ENCODE data around the gene FYB2. TPM values are rescaled to one million over a fixed set of nuclear protein-coding genes. Genes with fewer than 3 reads are reported as not detected.

Gene FYB2
- total RNA-seq, 1 experiment from 2014 or later: not detected

- CTCF ChIA-PET: no interaction called here
- POLR2A ChIA-PET (ENCODE audit: unreplicated experiment): no interaction called here
Measured at GRCh38 chr1:56844545-56845136, 25.4 kb upstream of the FYB2 start.

GRCh38 chr1:56843544-56843943 is 24.3 kb upstream of the FYB2 start:
- CTCF ChIA-PET: no interaction called here
- Histone ChIP-seq H3K9me3 (ENCODE audit: low read length) (no peaks in the 10 kb centered on the region), H2AFZ (ENCODE audit: low read length) (no peak overlapping the region), H4K20me1 (ENCODE audit: low read length) (no peaks in the 10 kb centered on the region), H3F3A (ENCODE audit: low read length, unreplicated experiment) (no peaks in the 10 kb centered on the region), H3K4me2 (ENCODE audit: low read length) (no peak overlapping the region), H3K4me1 (ENCODE audit: insufficient read depth, low read length) (no peaks in the 10 kb centered on the region), H3K27me3 (ENCODE audit: low read length) (peaks cover 73% of the 10 kb centered on the region), H3K9ac (ENCODE audit: low read length) (no peak overlapping the region), H3K9me2 (replicated peaks; ENCODE audit: low read length) (no peaks in the 10 kb centered on the region), H3K79me2 (ENCODE audit: low read length) (no peaks in the 10 kb centered on the region), H3K36me3 (ENCODE audit: low read depth, low read length) (no peaks in the 10 kb centered on the region), H3K4me3 (ENCODE audit: low read length) (no peak overlapping the region), H3K27ac (ENCODE audit: low read length) (no peak overlapping the region)
- POLR2A ChIA-PET (ENCODE audit: unreplicated experiment): no interaction called here
- TF ChIP-seq CTCF (conservative IDR thresholded peaks at IDR 0.05; ENCODE audit: low read depth, low read length): no peak
- TF ChIP-seq EZH2 (IDR thresholded peaks at IDR 0.05; ENCODE audit: low read length, unreplicated experiment): no peak
- no peak for TF ChIP-seq EZH2phosphoT487 (IDR thresholded peaks at IDR 0.05; ENCODE audit: borderline replicate concordance, low read length)
- no TSS peak for BruUV-seq (replicated peaks)
- intact Hi-C loops (cut with micrococcal nuclease): no loop called here
- ATAC-seq: no peak
- no peak for DNase-seq

More at GRCh38 chr1:56844545-56845136, 25.4 kb upstream of the FYB2 start:
- no peak for ATAC-seq
- Histone ChIP-seq H3K36me3 (ENCODE audit: low read depth, low read length) (no peaks in the 10 kb centered on the region), H3K9ac (ENCODE audit: low read length) (no peak overlapping the region), H3K27ac (ENCODE audit: low read length) (no peak overlapping the region), H4K20me1 (ENCODE audit: low read length) (no peaks in the 10 kb centered on the region), H3K79me2 (ENCODE audit: low read length) (no peaks in the 10 kb centered on the region), H3K4me3 (ENCODE audit: low read length) (no peak overlapping the region), H3K9me3 (ENCODE audit: low read length) (no peaks in the 10 kb centered on the region), H3K4me2 (ENCODE audit: low read length) (no peak overlapping the region), H3F3A (ENCODE audit: low read length, unreplicated experiment) (no peaks in the 10 kb centered on the region), H3K4me1 (ENCODE audit: insufficient read depth, low read length) (no peaks in the 10 kb centered on the region), H3K9me2 (replicated peaks; ENCODE audit: low read length) (no peaks in the 10 kb centered on the region), H3K27me3 (ENCODE audit: low read length) (peaks cover 75% of the 10 kb centered on the region), H2AFZ (ENCODE audit: low read length) (no peak overlapping the region)
- intact Hi-C loops (cut with micrococcal nuclease): no loop called here
- DNase-seq: no peak
- BruUV-seq (replicated peaks): no TSS peak
- TF ChIP-seq EZH2 (IDR thresholded peaks at IDR 0.05; ENCODE audit: low read length, unreplicated experiment) (no peak), CTCF (conservative IDR thresholded peaks at IDR 0.05; ENCODE audit: low read depth, low read length) (no peak), EZH2phosphoT487 (IDR thresholded peaks at IDR 0.05; ENCODE audit: borderline replicate concordance, low read length) (no peak)

- Histone ChIP-seq H3F3A (ENCODE audit: low read length, unreplicated experiment) (no peaks in the 10 kb centered on the region), H2AFZ (ENCODE audit: low read length) (no peak overlapping the region), H3K27ac (ENCODE audit: low read length) (no peak overlapping the region), H3K9me2 (replicated peaks; ENCODE audit: low read length) (no peaks in the 10 kb centered on the region), H3K36me3 (ENCODE audit: low read depth, low read length) (no peaks in the 10 kb centered on the region), H3K27me3 (ENCODE audit: low read length) (peaks cover 71% of the 10 kb centered on the region), H3K9ac (ENCODE audit: low read length) (no peak overlapping the region), H3K79me2 (ENCODE audit: low read length) (no peaks in the 10 kb centered on the region), H3K9me3 (ENCODE audit: low read length) (no peaks in the 10 kb centered on the region), H3K4me3 (ENCODE audit: low read length) (no peak overlapping the region), H3K4me2 (ENCODE audit: low read length) (no peak overlapping the region), H4K20me1 (ENCODE audit: low read length) (no peaks in the 10 kb centered on the region), H3K4me1 (ENCODE audit: insufficient read depth, low read length) (no peaks in the 10 kb centered on the region)
- DNase-seq (no peak), ATAC-seq (no peak)
- CTCF ChIA-PET: no interaction called here
- POLR2A ChIA-PET (ENCODE audit: unreplicated experiment): no interaction called here
- BruUV-seq (replicated peaks): no TSS peak
- TF ChIP-seq CTCF (conservative IDR thresholded peaks at IDR 0.05; ENCODE audit: low read depth, low read length) (no peak), EZH2 (IDR thresholded peaks at IDR 0.05; ENCODE audit: low read length, unreplicated experiment) (no peak), EZH2phosphoT487 (IDR thresholded peaks at IDR 0.05; ENCODE audit: borderline replicate concordance, low read length) (no peak)
- intact Hi-C loops (cut with micrococcal nuclease): no loop called here
Measured at GRCh38 chr1:56838759-56839158, 19.6 kb upstream of the FYB2 start.

All from PC-3 (cell line).